HG02798 (cell line): ENCODE results near the gene LRP1.

Experiments
- ATAC-seq: cut with Tn5 transposase; IDR thresholded peaks from one replicate; pipeline ENCODE4 v1.9.1; 2021; ENCODE audit warnings: mild to moderate bottlenecking; ENCODE audit not compliant: unreplicated experiment, poor library complexity

LRP1 gene

GRCh38 chr12:57203791-57204190 is 75.5 kb downstream of the LRP1 start:
- ATAC-seq, result no peak

GRCh38 chr12:57204454-57204853 is 76.2 kb downstream of the LRP1 start:
- no peak for ATAC-seq

- no peak for ATAC-seq
Observed at GRCh38 chr12:57205186-57205585, 76.9 kb downstream of the LRP1 start.

GRCh38 chr12:57205931-57206330 is 77.6 kb downstream of the LRP1 start:
- ATAC-seq, result no peak

GRCh38 chr12:57207731-57208630 is 79.7 kb downstream of the LRP1 start:
- no peak for ATAC-seq

- no peak for ATAC-seq
Observed at GRCh38 chr12:57208631-57209282, 80.5 kb downstream of the LRP1 start.

GRCh38 chr12:57209916-57210315 is 81.6 kb downstream of the LRP1 start:
- no peak for ATAC-seq

- no peak for ATAC-seq
Observed at GRCh38 chr12:57210461-57210860, 82.2 kb downstream of the LRP1 start.

GRCh38 chr12:57210926-57211692 is 82.8 kb downstream of the LRP1 start:
- ATAC-seq, result no peak

GRCh38 chr12:57211791-57212700 is 83.8 kb downstream of the LRP1 start:
- no peak for ATAC-seq

GRCh38 chr12:57212701-57213057 is 84.4 kb downstream of the LRP1 start:
- no peak for ATAC-seq

GRCh38 chr12:57213058-57213715 is 84.9 kb downstream of the LRP1 start:
- peak; percentile 54 for ATAC-seq

GRCh38 chr12:57213763-57214397 is 85.6 kb downstream of the LRP1 start:
- ATAC-seq, result no peak

- ATAC-seq, result peak; percentile 35
Observed at GRCh38 chr12:57214398-57214781, 86.1 kb downstream of the LRP1 start.

GRCh38 chr12:57215065-57215464 is 86.8 kb downstream of the LRP1 start:
- no peak for ATAC-seq

GRCh38 chr12:57215668-57216013 is 87.4 kb downstream of the LRP1 start:
- peak; percentile 48 for ATAC-seq

- ATAC-seq, result peak; percentile 21
Observed at GRCh38 chr12:57216014-57216911, 88.0 kb downstream of the LRP1 start, which contains the start of gene NXPH4. NXPH4 (plus strand) TSS chr12:57216794; CDS start chr12:57216970, 176 bp downstream.
